ENCODE data around the gene SEZ6L2.
A peak's percentile ranks its signal among the peaks of the same experiment; 100 is the strongest.

Gene SEZ6L2

GRCh38 chr16:29826342-29826695, 73.0 kb downstream of the SEZ6L2 start:
- no peak for DNase-seq

GRCh38 chr16:29825145-29826044, 74.0 kb downstream of the SEZ6L2 start:
- DNase-seq: peak in 36 of 56 donors; percentile 9 to 94 (median 52)

GRCh38 chr16:29824589-29825144, 74.7 kb downstream of the SEZ6L2 start:
- DNase-seq: no peak

GRCh38 chr16:29821643-29822115, 77.7 kb downstream of the SEZ6L2 start:
- no peak for DNase-seq
